Measurements from ENCODE around the gene CYP8B1. TPM values are rescaled to one million over a fixed set of nuclear protein-coding genes. Genes with fewer than 3 reads are reported as not detected.
"Not testable (repeated sequence)": the region's sequence is repeated elsewhere in the genome, so short reads cannot be mapped to it uniquely, and the experiment has no call there.

CYP8B1 gene
- total RNA-seq, 1 donor from 2014 or later: not detected

GRCh38 chr3:42892169-42892568 lies 16.5 kb upstream of the CYP8B1 start:
- DNase-seq: no peak
- ATAC-seq (ENCODE audit: poor library complexity): no peak
- intact Hi-C loops (cut with DNase I): no loop called here

- DNase-seq (no peak), ATAC-seq (ENCODE audit: poor library complexity) (no peak)
- intact Hi-C loops (cut with DNase I): no loop called here
Observed at GRCh38 chr3:42891042-42891441, 15.4 kb upstream of the CYP8B1 start.

DNA sequence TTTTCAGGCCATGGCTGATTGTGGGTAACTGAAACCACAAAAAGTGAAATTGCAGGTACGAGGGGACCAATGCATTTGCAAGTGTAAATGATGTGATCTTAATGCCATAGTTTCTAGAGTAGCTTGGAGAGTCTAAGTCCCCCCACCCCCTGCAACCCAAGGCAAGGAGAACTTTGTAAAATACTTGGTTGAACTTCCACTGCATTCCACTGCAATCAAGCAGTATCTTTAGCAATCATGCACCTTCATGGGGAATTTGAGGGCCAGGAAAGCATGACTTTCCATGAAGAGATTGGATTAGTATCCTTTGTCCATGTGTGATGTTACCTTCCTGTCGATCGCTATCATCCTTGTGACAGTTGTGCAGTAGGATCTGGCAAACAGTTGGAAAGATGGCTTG lies 11.4 kb upstream of the CYP8B1 start:
- no peak for DNase-seq
- ATAC-seq (ENCODE audit: poor library complexity): no peak
- intact Hi-C loops (cut with DNase I): no loop called here

DNA sequence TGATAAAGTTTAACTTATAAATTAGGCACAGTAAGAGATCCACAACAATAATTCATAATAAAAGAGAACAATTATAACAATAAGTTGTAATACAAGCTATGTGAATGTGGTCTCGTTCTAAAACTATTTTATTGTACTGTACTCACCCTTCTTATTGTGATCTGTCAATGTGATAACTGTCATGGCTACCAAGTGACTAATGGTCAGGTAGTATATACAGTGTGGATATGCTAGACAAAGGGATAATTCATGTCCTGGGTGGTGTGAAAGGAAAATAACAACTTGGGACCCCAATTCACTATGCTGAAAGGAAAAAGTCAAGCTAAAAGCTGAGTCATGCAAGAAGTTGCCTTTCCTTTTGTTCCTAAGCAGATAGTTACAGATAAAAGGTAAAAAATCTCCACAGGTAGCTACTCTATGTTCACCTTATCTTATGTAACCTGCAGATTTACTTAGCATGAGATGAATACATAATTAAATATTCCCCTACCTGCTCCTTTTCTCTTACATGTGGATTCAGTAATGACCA lies 10.7 kb upstream of the CYP8B1 start:
- no peak for ATAC-seq (ENCODE audit: poor library complexity)
- intact Hi-C loops (cut with DNase I): no loop called here
- no peak for DNase-seq

DNA sequence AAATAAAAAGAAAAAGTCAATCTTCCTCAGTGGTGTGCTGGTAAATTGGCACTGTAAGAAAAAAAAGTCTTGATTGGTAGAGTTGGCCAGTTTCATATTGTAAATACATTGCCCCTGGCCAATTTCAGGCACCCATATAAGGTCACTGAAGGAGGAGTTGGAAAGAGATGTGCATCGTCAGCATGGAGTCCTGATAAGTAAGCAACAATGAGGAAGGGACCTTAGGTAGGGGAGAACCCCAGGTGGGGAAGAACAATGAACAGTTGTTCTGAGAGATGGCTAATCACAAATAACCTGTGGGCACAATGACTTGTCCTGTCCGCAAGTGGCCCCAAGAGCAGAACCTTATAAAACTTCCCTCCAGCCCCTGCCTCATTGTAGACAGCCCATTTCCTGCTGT lies 8.6 kb upstream of the CYP8B1 start:
- DNase-seq (no peak), ATAC-seq (ENCODE audit: poor library complexity) (no peak)
- intact Hi-C loops (cut with DNase I): loop anchor here (5.0 kb wide), 2 partner anchors 52 to 102 kb away; no protein-coding TSS in a partner anchor

- intact Hi-C loops (cut with DNase I): loop anchor here (5.0 kb wide), 2 partner anchors 51 to 101 kb away; no protein-coding TSS in a partner anchor
- not testable (repeated sequence) for DNase-seq; ATAC-seq (ENCODE audit: poor library complexity)
Observed at GRCh38 chr3:42883251-42883930, 7.7 kb upstream of the CYP8B1 start.

GRCh38 chr3:42880601-42881451 lies 5.1 kb upstream of the CYP8B1 start:
- ATAC-seq (ENCODE audit: poor library complexity) (peak; percentile 99), DNase-seq (peak; percentile 92)
- intact Hi-C loops (cut with DNase I): loop anchor here (5.0 kb wide), 2 partner anchors 49 to 99 kb away; no protein-coding TSS in a partner anchor

DNA sequence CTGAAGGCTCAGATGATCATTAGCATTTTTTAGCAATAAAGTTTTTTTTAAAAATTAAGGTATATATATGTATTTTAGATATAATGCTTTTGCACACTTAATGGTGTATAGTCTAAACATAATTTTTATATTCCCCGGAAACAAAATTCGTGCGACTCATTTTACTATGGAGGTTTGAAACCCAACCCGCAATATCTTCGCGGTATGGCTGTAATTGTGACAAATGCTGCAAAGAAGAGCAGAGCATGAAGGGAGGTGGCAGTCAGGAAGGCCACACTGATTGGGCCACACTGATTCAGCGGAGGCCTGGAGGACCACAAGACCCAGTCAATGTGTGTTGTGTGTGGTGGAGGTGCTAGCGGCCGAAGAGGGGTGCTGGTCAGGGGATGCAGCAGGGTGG lies 4.5 kb upstream of the CYP8B1 start:
- ATAC-seq (ENCODE audit: poor library complexity) (no peak), DNase-seq (no peak)
- intact Hi-C loops (cut with DNase I): loop anchor here (5.0 kb wide), 2 partner anchors 48 to 98 kb away; no protein-coding TSS in a partner anchor

- ATAC-seq (ENCODE audit: poor library complexity) (no peak), DNase-seq (no peak)
- intact Hi-C loops (cut with DNase I): no loop called here
Observed at GRCh38 chr3:42877881-42878280, 2.2 kb upstream of the CYP8B1 start.

GRCh38 chr3:42876940-42877720 lies 1.5 kb upstream of the CYP8B1 start:
- ATAC-seq (ENCODE audit: poor library complexity) (no peak), DNase-seq (no peak)
- intact Hi-C loops (cut with DNase I): no loop called here

DNA sequence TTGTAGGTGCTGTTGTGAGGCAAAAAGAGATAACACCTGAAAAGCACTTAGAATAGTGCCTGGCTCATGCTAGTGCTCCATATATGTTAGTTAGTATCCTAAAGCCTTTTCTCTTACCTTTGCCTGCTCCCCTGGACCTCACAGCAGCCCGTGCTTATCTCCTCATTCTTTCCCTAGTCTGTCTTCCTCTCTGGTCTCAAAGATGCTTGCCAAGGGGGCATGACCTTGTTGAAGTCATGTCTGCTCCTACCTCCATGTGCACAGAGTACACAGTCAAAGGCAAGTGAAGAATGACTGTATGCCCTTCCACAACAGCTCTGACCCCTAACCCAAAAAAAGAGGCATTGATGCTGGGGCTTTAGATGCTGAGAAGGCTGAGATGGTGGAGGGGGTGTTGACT lies 722 bp upstream of the CYP8B1 start:
- no peak for DNase-seq
- intact Hi-C loops (cut with DNase I): no loop called here
- ATAC-seq (ENCODE audit: poor library complexity): no peak

GRCh38 chr3:42874749-42875148 lies 930 bp downstream of the CYP8B1 start:
- intact Hi-C loops (cut with DNase I): no loop called here

DNA sequence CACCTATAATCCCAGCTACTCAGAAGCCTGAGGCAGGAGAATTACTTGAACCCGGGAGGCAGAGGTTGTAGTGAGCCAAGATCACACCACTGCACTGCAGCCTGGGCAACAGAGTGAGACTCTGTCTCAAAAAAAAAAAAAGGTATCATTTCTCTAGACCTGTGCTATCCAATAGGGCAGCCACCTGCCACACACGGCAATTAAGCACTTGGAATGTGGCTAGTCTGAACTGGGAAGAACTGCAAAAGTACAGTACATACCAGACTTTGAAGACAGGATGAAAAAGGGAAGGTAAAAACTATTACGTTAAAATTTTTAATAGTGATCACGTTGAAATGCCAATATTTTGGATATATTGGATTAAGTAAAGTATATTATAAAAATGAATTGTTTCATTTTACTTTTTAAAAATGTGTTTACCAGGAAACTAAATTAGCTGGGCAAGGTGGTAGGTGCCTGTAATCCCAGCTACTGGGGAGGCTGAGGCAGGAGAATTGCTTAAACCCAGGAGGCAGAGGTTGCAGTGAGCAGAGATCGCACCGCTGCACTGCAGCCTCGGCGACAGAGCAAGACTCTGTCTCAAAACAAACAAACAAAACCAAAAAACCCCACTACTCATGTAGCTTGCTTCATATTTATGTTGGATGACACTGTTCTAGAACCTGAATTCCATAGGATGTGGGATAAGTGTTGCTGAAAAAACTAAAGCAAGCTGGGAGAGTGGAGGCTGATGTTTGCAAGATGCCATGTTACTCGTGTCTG lies 2.3 kb downstream of the CYP8B1 start:
- intact Hi-C loops (cut with DNase I): no loop called here
- DNase-seq: no peak
- no peak for ATAC-seq (ENCODE audit: poor library complexity)

More at GRCh38 chr3:42874749-42875148, 930 bp downstream of the CYP8B1 start:
- ATAC-seq (ENCODE audit: poor library complexity) (no peak), DNase-seq (no peak)

GRCh38 chr3:42872718-42873117 lies 3.0 kb downstream of the CYP8B1 start:
- intact Hi-C loops (cut with DNase I): no loop called here
- no peak for DNase-seq
- no peak for ATAC-seq (ENCODE audit: poor library complexity)

GRCh38 chr3:42871592-42872196 lies 4.0 kb downstream of the CYP8B1 start:
- intact Hi-C loops (cut with DNase I): no loop called here
- peak; percentile 55 for DNase-seq
- peak; percentile 77 for ATAC-seq (ENCODE audit: poor library complexity)

DNA sequence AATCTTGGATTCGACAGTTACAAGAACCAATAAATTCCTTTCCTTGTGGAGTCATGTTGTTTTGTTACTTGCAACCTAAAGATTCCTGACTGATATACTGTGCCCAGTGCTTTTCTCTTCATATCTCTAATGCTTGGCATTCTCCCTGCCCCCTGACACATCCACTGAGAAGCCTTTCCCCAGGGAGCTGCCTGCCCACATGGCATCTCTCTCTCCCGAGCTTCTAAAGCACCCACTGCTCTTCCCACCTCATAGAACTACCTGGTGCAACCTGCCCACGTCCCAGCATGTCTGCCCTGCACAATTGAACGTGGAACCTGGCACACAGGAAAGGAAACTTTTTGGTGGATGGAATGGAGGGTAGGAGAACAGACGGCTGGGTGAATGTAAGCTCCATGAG lies 6.8 kb downstream of the CYP8B1 start:
- intact Hi-C loops (cut with DNase I): no loop called here
- no peak for DNase-seq
- no peak for ATAC-seq (ENCODE audit: poor library complexity)

DNA sequence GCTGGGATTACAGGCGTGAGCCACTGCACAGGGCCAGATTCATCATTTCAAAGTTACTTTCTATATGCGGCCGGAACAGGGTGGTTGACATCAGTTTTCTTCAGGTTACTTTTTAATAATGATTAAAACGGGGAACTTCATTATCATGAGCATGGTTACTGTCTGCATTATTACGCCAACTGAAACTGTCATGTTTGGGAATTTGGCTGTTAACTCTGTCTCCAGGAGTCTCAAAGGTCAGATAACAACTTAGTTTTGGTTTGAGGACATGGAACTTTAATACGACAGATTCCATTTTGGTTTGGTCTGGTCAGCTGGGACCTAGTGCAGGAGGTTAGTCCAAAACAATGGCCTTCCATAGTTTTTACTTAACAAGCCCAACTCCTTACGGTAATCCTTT lies 8.5 kb downstream of the CYP8B1 start:
- intact Hi-C loops (cut with DNase I): no loop called here
- ATAC-seq (ENCODE audit: poor library complexity): no peak
- no peak for DNase-seq

GRCh38 chr3:42865256-42865655 lies 10.4 kb downstream of the CYP8B1 start:
- no peak for ATAC-seq (ENCODE audit: poor library complexity)
- DNase-seq: no peak
- intact Hi-C loops (cut with DNase I): no loop called here

Measured in Right ventricle myocardium superior (tissue), 1 donor.